HG03439 (cell line): Measurements from ENCODE around the gene MPDU1.

Source experiments
- ATAC-seq: cut with Tn5 transposase; IDR thresholded peaks from one replicate; pipeline ENCODE4 v1.9.1; 2021; ENCODE audit warnings: mild to moderate bottlenecking, moderate library complexity; ENCODE audit not compliant: unreplicated experiment

The MPDU1 gene

GRCh38 chr17:7560172-7561027, 23.3 kb upstream of the MPDU1 start:
- ATAC-seq: no peak

- ATAC-seq: peak; percentile 49
These were observed 22.6 kb upstream of the MPDU1 start for GRCh38 chr17:7561028-7561575.

- peak; percentile 71 for ATAC-seq
These were observed 22.0 kb upstream of the MPDU1 start, which contains the start of gene SENP3 for GRCh38 chr17:7561589-7562207. SENP3 (plus strand) TSS chr17:7561919; CDS start chr17:7563077, 1,158 bp downstream.

- peak; percentile 8 for ATAC-seq
These were observed 21.4 kb upstream of the MPDU1 start for GRCh38 chr17:7562208-7562605.

GRCh38 chr17:7563115-7563869, 20.4 kb upstream of the MPDU1 start:
- ATAC-seq: no peak

- no peak for ATAC-seq
These were observed 14.1 kb upstream of the MPDU1 start for GRCh38 chr17:7569571-7569970.

- no peak for ATAC-seq
These were observed 13.3 kb upstream of the MPDU1 start for GRCh38 chr17:7570351-7570750.

- ATAC-seq: no peak
These were observed 11.4 kb upstream of the MPDU1 start for GRCh38 chr17:7572338-7572587.

GRCh38 chr17:7572588-7573323, 10.9 kb upstream of the MPDU1 start:
- ATAC-seq: peak; percentile 88

- ATAC-seq: no peak
These were observed 10.2 kb upstream of the MPDU1 start for GRCh38 chr17:7573324-7574080.

- ATAC-seq: no peak
These were observed 9.3 kb upstream of the MPDU1 start for GRCh38 chr17:7574176-7574953.

- no peak for ATAC-seq
These were observed 8.2 kb upstream of the MPDU1 start for GRCh38 chr17:7575481-7575883.

- no peak for ATAC-seq
These were observed 7.7 kb upstream of the MPDU1 start for GRCh38 chr17:7575959-7576358.

GRCh38 chr17:7576432-7576937, 7.2 kb upstream of the MPDU1 start:
- no peak for ATAC-seq

- ATAC-seq: no peak
These were observed 6.1 kb upstream of the MPDU1 start for GRCh38 chr17:7577327-7578199.

GRCh38 chr17:7579001-7579833, 4.4 kb upstream of the MPDU1 start, which contains the start of gene CD68:
CD68 (plus strand) TSS chr17:7579638; CDS start chr17:7579678, 40 bp downstream.
- no peak for ATAC-seq
